Occipital lobe (tissue), 2 donors: ENCODE data around the gene DPH6. TPM values are rescaled to one million over a fixed set of nuclear protein-coding genes. Genes with fewer than 3 reads are reported as not detected.

ENCODE experiments used
- DNase-seq: peaks from one replicate; lab custom pipeline; 2025; lab: John Stamatoyannopoulos, UW
- total RNA-seq: library from RNA; depleted of rRNA; stranded (reverse); fragments of >200 nt; gene quantifications from one replicate; pipeline ENCODE4 v1.2.3, GENCODE V29; 2014

DPH6 gene
- total RNA-seq, 1 donor from 2014 or later = 12.9 TPM

- no peak for DNase-seq
These were observed 595 bp downstream of the DPH6 start for GRCh38 chr15:35545316-35545823.

GRCh38 chr15:35540885-35541284 is 5.1 kb downstream of the DPH6 start:
- DNase-seq = no peak

GRCh38 chr15:35540021-35540420 is 5.9 kb downstream of the DPH6 start:
- no peak for DNase-seq

- DNase-seq = no peak
These were observed 10.5 kb downstream of the DPH6 start for GRCh38 chr15:35535365-35535916.

GRCh38 chr15:35533130-35534110 is 12.5 kb downstream of the DPH6 start:
- DNase-seq = no peak

- no peak for DNase-seq
These were observed 15.3 kb downstream of the DPH6 start for GRCh38 chr15:35530698-35531097.

- DNase-seq = no peak
These were observed 16.2 kb downstream of the DPH6 start for GRCh38 chr15:35529784-35530183.

- DNase-seq = no peak
These were observed 23.9 kb downstream of the DPH6 start for GRCh38 chr15:35522061-35522460.

- no peak for DNase-seq
These were observed 26.3 kb downstream of the DPH6 start for GRCh38 chr15:35519541-35520149.

GRCh38 chr15:35519052-35519451 is 26.9 kb downstream of the DPH6 start:
- DNase-seq = no peak

- DNase-seq = no peak
These were observed 31.2 kb downstream of the DPH6 start for GRCh38 chr15:35514759-35515158.

GRCh38 chr15:35507932-35508638 is 37.9 kb downstream of the DPH6 start:
- DNase-seq = no peak

- DNase-seq = no peak
These were observed 39.6 kb downstream of the DPH6 start for GRCh38 chr15:35506272-35506870.

- no peak for DNase-seq
These were observed 40.2 kb downstream of the DPH6 start for GRCh38 chr15:35505809-35506208.

- DNase-seq = no peak
These were observed 40.8 kb downstream of the DPH6 start for GRCh38 chr15:35505141-35505540.

- DNase-seq = no peak
These were observed 46.2 kb downstream of the DPH6 start for GRCh38 chr15:35499723-35500122.

- no peak for DNase-seq
These were observed 49.4 kb downstream of the DPH6 start for GRCh38 chr15:35496585-35496984.

GRCh38 chr15:35495080-35495479 is 50.9 kb downstream of the DPH6 start:
- no peak for DNase-seq

- DNase-seq = no peak
These were observed 54.0 kb downstream of the DPH6 start for GRCh38 chr15:35491999-35492398.

GRCh38 chr15:35491173-35491572 is 54.8 kb downstream of the DPH6 start:
- no peak for DNase-seq

GRCh38 chr15:35490511-35490910 is 55.5 kb downstream of the DPH6 start:
- DNase-seq = no peak
